B cell (primary cell): Measurements from ENCODE around the gene COTL1.

ENCODE experiments used
- EZH2 ChIP-seq: IDR thresholded peaks from 2 replicates; pipeline ENCODE4 v1.6.1; 2012; ENCODE audit warnings: borderline replicate concordance, low read depth, mild to moderate bottlenecking, moderate library complexity, low read length; ENCODE audit not compliant: insufficient read depth, poor library complexity, severe bottlenecking
- TF ChIP-seq, protein P1 (sequence below): fragments of 200-600 bp; IDR thresholded peaks from one replicate; pipeline ENCODE4 v1.8.0; 2022; ENCODE audit warnings: antibody characterized with exemption, mild to moderate bottlenecking

DNA sequence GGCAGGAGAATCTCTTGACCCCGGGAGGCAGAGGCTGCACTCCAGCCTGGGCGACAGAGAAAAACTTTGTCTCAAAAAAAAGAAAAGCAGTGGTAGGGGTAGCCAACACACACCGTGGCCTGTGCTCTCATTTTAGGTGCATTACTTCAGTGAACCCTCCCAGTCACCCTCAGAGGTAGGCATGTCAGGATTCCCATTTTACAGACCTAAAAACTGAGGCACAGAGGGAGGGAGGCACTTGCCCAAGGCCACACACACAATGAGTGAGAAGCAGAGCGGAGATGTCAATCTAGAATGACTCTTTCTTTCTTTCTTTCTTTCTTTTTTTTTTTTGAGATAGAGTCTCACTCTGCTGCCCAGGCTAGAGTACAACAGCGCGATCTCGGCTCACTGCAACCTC lies 5.2 kb downstream of the COTL1 start:
- TF ChIP-seq, protein P1, sequence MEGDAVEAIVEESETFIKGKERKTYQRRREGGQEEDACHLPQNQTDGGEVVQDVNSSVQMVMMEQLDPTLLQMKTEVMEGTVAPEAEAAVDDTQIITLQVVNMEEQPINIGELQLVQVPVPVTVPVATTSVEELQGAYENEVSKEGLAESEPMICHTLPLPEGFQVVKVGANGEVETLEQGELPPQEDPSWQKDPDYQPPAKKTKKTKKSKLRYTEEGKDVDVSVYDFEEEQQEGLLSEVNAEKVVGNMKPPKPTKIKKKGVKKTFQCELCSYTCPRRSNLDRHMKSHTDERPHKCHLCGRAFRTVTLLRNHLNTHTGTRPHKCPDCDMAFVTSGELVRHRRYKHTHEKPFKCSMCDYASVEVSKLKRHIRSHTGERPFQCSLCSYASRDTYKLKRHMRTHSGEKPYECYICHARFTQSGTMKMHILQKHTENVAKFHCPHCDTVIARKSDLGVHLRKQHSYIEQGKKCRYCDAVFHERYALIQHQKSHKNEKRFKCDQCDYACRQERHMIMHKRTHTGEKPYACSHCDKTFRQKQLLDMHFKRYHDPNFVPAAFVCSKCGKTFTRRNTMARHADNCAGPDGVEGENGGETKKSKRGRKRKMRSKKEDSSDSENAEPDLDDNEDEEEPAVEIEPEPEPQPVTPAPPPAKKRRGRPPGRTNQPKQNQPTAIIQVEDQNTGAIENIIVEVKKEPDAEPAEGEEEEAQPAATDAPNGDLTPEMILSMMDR = no peak
- no peak for TF ChIP-seq EZH2
